Neutrophil (primary cell): ENCODE data around the gene SINHCAF.

ENCODE experiments used
- H3K27ac ChIP-seq: fragments of 200-600 bp; sonication (generic); 2 replicates; pipeline ENCODE4 v1.5.1; 2016; ENCODE audit warnings: mild to moderate bottlenecking, moderate library complexity
- H3K27me3 ChIP-seq: fragments of 200-600 bp; sonication (generic); 2 replicates; pipeline ENCODE4 v1.6.0; 2016; ENCODE audit warnings: mild to moderate bottlenecking
- H3K36me3 ChIP-seq: fragments of 200-600 bp; sonication (generic); 2 replicates; pipeline ENCODE4 v1.5.1; 2017
- H3K4me1 ChIP-seq, 2 experiments: fragments of 200-600 bp in 1 of 2; sonication (generic) in 1 of 2; 1 replicate in 1 of 2; 2 replicates in 1 of 2; pipeline versions ENCODE4 v1.5.1 to v1.6.1; 2013 to 2016; ENCODE audit warnings: low read depth in 1 of 2, low read length in 1 of 2, mild to moderate bottlenecking in 1 of 2, moderate library complexity in 1 of 2; ENCODE audit not compliant: control insufficient read depth in 1 of 2, insufficient read depth in 1 of 2
- H3K4me3 ChIP-seq, 2 experiments: fragments of 200-600 bp in 1 of 2; sonication (generic) in 1 of 2; 1 replicate in 1 of 2; 2 replicates in 1 of 2; pipeline ENCODE4 v1.5.1; 2013 to 2016; ENCODE audit warnings: low read depth in 1 of 2, low read length in 1 of 2, mild to moderate bottlenecking in 1 of 2, moderate library complexity in 1 of 2
- H3K9me3 ChIP-seq: fragments of 200-600 bp; sonication (generic); 2 replicates; pipeline ENCODE4 v1.5.1; 2016
- CTCF ChIP-seq: fragments of 200-600 bp; sonication (generic); IDR thresholded peaks from 2 replicates; pipeline ENCODE4 v1.5.1; 2016; ENCODE audit warnings: antibody characterized with exemption

Gene SINHCAF

GRCh38 chr12:31289441-31289840, 36.5 kb downstream of the SINHCAF start:
- Histone ChIP-seq H3K27ac (no peak overlapping the region), H3K4me1 (no peaks in the 10 kb centered on the region), H3K9me3 (no peaks in the 10 kb centered on the region), H3K27me3 (no peaks in the 10 kb centered on the region), H3K36me3 (peaks cover 70% of the 10 kb centered on the region), H3K4me3 (no peak overlapping the region)
- TF ChIP-seq CTCF, result no peak

DNA sequence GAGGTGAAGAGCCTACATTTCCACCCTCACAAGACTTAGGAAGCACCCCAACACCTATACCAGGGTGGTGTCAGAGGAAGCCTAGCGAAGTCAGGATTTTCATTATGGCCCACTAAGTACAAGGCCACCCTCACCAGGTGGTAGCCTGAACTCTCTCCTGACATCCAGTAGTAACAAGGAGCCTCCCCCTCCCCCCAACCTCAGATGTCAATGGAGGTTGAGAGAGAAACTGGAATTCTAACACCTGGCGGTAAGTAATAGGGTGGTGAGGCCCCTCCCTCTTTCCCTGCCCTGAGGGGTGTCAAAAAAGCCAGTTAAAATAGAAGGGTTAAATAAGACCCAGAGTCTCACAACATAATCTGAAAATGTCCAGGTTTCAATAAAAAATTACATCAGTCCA, 37.6 kb downstream of the SINHCAF start:
- no peak overlapping the region for H3K4me3 ChIP-seq
- H3K27me3 ChIP-seq, result no peaks in the 10 kb centered on the region
- H3K36me3 ChIP-seq, result peaks cover 68% of the 10 kb centered on the region
- no peaks in the 10 kb centered on the region for H3K9me3 ChIP-seq
- H3K4me1 ChIP-seq, result no peaks in the 10 kb centered on the region
- TF ChIP-seq CTCF, result no peak
- H3K27ac ChIP-seq, result no peak overlapping the region

- TF ChIP-seq CTCF, result no peak
- Histone ChIP-seq H3K4me1 (no peaks in the 10 kb centered on the region), H3K27me3 (no peaks in the 10 kb centered on the region), H3K9me3 (no peaks in the 10 kb centered on the region), H3K27ac (no peak overlapping the region), H3K36me3 (peaks cover 51% of the 10 kb centered on the region), H3K4me3 (no peak overlapping the region)
Measured at GRCh38 chr12:31280183-31280582, 45.8 kb downstream of the SINHCAF start.

- TF ChIP-seq CTCF, result no peak
- no peak overlapping the region for H3K4me3 ChIP-seq
Measured at GRCh38 chr12:31279390-31279924, 46.5 kb downstream of the SINHCAF start.

DNA sequence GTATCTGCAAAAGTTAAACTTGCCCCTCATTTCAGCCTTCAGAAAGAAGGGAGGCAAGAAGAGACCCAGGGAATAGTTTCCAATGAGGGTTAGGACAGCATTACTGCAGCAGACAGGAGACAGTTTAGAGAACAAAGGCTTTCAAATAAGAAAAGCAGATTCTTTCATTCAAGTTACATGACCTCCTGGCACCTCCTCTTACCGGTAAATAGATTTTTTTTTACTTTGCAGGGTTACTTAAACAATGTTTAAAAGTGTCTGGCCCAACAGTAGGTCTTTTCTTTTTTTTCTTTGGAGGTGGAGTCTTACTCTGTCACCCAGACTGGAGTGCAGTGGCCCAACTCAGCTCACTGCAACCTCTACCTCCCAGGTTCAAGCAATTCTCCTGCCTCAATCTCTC, 47.1 kb downstream of the SINHCAF start:
- H3K36me3 ChIP-seq, result peaks cover 42% of the 10 kb centered on the region

More at GRCh38 chr12:31279390-31279924, 46.5 kb downstream of the SINHCAF start:
- Histone ChIP-seq H3K27me3 (no peaks in the 10 kb centered on the region), H3K27ac (no peak overlapping the region), H3K4me1 (no peaks in the 10 kb centered on the region), H3K9me3 (no peaks in the 10 kb centered on the region), H3K36me3 (peaks cover 45% of the 10 kb centered on the region)

More for the DNA sequence above, 47.1 kb downstream of the SINHCAF start:
- Histone ChIP-seq H3K27ac (no peak overlapping the region), H3K4me3 (no peak overlapping the region), H3K9me3 (no peaks in the 10 kb centered on the region), H3K27me3 (no peaks in the 10 kb centered on the region), H3K4me1 (no peaks in the 10 kb centered on the region)
- no peak for TF ChIP-seq CTCF
